ENCODE data around the gene CSF2.

DNA sequence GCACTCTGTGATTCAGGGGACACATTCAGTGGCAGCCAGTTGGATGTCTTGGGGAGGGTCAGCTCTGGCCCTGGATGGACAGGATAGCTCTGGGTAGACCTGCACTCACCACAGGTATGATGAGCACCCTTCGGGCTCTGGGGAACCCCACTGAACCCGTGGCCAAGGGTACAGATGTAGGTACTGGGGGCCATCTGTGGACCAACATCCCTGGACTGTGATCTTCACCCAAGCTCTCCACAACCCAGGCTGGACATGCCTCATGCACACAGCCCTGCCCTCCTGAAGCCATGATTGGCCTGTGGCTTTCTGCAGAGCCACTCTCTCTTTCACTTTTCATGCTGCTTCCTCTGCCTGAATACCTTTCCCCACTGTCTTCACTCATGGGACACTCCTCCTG lies 46.6 kb upstream of the CSF2 start:
- TF ChIP-seq, protein P1, sequence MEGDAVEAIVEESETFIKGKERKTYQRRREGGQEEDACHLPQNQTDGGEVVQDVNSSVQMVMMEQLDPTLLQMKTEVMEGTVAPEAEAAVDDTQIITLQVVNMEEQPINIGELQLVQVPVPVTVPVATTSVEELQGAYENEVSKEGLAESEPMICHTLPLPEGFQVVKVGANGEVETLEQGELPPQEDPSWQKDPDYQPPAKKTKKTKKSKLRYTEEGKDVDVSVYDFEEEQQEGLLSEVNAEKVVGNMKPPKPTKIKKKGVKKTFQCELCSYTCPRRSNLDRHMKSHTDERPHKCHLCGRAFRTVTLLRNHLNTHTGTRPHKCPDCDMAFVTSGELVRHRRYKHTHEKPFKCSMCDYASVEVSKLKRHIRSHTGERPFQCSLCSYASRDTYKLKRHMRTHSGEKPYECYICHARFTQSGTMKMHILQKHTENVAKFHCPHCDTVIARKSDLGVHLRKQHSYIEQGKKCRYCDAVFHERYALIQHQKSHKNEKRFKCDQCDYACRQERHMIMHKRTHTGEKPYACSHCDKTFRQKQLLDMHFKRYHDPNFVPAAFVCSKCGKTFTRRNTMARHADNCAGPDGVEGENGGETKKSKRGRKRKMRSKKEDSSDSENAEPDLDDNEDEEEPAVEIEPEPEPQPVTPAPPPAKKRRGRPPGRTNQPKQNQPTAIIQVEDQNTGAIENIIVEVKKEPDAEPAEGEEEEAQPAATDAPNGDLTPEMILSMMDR (IDR thresholded peaks at IDR 0.05), result no peak
- TF ChIP-seq POLR2A (IDR thresholded peaks at IDR 0.05; ENCODE audit: low read depth), result no peak

All from esophagus muscularis mucosa (tissue), 3 donors.